Pons (tissue), 1 donor: ENCODE data around the gene DHRS1.

Experiments used
- DNase-seq: peaks from one replicate; pipeline ENCODE4 v3.0.0-alpha.2; 2016; ENCODE audit warnings: low spot score

The DHRS1 gene

GRCh38 chr14:24309538-24310264 lies 10.1 kb upstream of the DHRS1 start, which contains the start of gene LTB4R2:
Gene LTB4R2, plus strand, starts transcription at chr14:24310140. Its CDS starts 525 bp downstream, at chr14:24310665.
- no peak for DNase-seq

DNA sequence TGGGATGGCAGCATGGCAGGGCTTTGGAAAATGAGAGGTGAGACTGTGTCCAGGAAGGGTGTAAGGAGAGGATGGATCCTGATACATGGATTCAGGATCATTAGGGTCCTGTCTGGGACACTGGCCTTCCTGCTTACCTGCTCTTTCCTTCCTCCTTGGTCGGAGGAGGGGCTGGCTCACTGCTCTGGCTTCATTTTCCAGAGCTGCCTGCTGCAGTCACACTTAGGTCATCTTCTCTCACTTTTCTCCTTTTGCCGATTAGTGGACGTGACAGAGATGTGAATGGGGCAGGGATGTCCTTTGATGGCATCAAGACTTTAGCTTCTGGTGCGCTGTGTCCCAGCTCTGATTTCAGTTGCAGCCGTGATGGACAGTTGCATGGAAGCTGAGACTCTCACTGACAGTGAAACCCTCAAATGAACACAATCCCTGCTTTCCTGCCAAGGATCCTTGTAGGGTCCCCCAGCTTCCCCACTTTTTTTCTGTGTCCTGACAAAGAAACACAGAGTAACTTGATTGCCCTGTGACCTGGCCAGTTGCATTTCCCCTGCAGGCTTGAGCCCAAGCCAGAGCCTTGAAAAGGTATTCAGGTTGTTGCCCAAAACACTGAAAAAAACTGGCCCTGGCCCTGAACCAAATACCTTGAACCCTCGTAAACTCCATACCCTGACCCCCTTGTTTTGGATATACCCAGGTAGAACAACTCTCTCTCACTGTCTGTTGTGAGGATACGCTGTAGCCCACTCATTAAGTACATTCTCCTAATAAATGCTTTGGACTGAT lies 9.0 kb upstream of the DHRS1 start:
- DNase-seq: no peak

GRCh38 chr14:24307575-24308341 lies 8.2 kb upstream of the DHRS1 start, which contains the start of gene CIDEB:
Gene CIDEB, minus strand, starts transcription at chr14:24307977. Its CDS starts 119 bp downstream, at chr14:24307858.
- peak; percentile 57 for DNase-seq

GRCh38 chr14:24307156-24307574 lies 7.6 kb upstream of the DHRS1 start:
- no peak for DNase-seq

DNA sequence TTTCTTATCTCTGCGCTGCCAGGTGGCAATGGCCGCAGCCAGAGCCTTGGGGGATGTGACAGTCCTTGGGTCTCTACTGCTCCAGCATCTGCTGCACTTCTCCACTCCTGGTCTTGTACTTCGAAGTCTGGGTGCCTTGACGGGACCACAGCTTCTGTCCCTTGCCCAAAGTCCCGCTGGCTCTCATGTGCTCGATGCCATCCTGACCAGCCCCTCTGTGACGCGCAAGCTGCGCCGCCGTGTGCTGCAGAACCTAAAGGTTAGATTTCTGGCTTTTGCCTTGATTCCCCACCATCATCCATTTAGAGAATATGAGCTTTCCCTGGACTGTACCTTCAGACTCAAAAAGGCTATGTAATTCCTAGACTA lies 4.4 kb upstream of the DHRS1 start:
- no peak for DNase-seq

DNA sequence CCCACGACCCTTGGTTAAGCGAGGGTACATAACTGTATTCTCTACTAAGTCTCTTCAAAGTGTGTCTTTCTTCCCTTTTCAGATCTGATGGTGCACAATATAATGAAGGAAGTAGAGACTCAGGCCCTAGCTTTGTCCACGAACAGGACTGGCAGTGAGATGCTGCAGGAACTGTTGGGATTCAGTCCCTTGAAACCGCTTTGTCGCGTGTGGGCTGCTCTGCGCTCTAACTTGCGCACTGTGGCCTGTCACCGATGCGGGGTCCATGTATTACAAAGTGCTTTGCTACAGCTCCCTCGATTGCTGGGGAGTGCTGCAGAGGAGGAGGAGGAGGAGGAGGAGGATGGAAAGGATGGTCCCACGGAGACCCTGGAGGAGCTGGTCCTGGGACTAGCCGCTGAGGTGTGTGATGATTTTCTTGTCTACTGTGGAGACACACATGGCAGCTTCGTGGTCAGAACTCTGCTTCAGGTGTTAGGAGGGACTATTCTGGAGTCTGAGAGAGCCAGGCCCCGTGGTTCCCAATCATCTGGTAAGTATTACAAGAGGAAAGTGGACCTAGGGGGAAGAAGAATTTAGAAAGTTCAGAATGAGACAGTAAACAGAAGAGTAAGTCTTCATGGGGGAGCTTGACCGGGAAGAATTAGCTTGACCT lies 873 bp upstream of the DHRS1 start:
- DNase-seq: no peak

- peak; percentile 29 for DNase-seq
Observed at GRCh38 chr14:24298892-24299254, 707 bp downstream of the DHRS1 start.

DNA sequence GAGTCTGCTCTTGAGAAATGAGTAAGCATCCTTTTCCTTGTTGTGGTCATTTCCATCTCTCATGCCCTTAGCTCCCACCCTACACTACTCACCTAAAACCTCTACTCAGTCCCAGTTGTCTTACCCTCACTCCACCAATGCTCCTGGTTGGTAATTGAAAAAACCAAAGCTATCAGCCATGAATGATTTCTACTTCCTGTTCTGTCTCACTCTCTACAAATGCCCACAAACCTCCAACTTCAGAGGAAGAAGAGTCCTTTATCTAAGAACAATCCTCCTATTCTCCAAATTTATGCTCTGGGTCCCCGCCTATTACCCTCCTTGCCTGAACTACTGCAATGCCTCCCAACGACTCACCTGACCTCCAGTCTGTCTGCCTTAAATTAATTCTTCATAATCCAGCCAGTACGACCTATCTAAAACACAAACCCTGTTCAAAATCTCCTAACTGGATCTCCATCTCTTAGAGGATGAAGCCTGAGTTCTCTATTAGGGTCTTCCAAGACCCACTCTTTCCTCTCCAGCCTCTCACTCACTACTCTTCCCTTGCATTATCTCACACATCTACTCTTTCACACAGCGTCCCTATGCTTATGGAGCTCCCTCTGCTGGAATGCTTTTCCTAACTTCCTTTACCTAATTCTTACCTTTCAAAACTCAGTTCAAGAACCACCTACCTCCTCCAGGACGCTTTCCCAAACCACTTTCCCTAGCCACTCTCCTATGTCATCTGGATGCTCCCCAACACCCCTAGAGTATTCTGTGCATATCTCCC lies 2.2 kb downstream of the DHRS1 start:
- peak; percentile 40 for DNase-seq

- peak; percentile 77 for DNase-seq
Observed at GRCh38 chr14:24296341-24297157, 3.0 kb downstream of the DHRS1 start.

DNA sequence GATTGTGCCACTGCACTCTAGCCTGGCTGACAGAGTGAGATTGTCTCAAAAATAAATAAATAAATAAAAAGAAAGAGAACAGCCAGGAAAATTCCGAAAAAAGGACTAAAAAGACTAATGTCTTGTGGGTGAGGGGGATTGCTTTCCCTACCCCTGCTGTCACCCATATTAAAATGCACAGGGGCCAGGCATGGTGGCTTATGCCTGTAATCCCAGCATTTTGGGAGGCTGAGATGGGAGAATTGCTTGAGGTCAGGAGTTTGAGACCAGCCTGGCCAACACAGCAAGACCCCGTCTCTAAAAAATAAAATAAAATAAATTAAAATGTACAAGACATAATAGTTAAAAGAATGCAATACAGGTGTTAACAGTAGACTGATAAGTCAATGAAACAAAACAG lies 6.1 kb downstream of the DHRS1 start:
- DNase-seq: no peak

DNA sequence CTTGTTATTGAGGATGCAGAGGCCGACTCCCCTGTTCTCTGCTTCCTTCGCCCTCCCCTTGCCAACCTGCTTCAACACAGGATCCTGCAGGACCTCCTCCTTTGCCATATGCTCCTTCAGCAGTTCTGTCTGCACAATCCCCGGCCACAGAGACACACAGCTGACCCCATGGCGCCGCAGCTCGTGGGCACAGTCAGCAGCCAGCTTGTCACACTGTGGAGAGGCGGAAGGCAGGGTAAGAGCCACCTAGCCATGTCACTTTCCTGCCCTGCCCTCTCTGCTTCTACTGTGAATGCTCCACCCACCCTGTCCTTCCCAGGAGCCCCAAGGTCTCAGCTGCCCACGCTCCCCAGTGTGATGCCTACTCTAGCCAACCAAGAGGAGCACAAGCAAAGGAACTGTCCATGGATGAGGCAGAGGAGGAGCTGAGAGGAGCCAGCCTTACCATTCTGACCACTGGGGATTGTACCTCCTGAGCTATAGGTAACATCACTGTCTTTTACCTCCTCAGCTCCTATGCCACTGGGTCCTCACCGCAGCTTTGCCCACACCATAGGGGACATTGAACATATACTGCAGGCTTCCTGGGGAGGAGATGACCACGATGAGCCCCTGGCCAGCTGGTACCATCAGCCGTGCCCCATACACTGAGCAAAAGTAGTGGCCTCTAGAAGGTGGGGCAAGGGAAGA lies 7.3 kb downstream of the DHRS1 start:
- no peak for DNase-seq

DNA sequence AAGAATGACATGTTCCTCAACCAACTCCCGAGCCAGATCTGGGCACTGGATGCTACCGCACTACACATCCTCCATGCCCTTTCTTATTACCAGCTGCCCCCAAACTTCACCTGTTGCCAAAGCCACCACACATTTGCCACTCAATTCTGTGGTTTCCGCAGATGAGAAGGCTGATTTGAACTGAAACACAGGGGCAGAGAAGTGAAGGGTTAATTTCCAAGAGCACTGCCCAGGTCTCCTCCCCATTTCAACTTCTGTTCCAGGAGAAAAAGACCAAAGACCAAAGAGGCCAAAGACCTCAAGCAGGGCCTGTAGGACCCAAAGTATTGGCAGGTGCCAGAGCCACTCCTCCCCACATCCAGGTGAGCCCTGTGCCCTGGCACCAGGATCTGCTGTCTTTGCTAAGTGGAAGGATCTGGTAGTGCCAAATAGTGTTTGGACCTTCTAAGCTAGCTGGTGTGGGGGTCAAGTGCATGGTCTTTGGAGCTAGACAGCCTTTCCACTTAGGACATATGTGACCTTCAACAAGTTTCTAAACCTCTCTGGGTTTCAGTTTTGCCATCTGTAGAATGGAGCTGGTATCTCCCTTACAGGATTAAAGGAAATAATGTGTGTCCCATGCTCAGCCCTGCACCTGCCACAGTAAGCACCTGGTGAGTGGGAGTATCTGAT lies 8.0 kb downstream of the DHRS1 start:
- DNase-seq: no peak

DNA sequence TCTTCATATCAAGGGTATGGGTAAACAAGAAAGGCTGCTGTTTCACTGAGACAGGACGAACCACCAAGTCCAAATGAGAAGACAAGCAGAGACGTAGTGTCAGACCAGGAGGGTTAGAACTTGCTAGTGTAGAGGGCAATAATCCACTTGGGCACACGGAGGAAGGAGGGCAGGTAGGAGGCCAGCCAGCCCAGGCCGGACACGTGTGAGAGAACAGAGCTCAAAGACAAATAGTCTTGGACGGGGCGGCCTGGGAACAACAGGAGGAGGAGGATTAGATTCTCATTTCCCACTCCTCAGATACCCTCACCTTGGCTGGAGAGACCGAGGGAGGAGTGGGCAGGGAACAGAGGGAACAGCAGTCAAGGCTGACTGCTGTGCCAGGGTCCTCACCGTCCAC lies 8.8 kb downstream of the DHRS1 start:
- DNase-seq: no peak

DNA sequence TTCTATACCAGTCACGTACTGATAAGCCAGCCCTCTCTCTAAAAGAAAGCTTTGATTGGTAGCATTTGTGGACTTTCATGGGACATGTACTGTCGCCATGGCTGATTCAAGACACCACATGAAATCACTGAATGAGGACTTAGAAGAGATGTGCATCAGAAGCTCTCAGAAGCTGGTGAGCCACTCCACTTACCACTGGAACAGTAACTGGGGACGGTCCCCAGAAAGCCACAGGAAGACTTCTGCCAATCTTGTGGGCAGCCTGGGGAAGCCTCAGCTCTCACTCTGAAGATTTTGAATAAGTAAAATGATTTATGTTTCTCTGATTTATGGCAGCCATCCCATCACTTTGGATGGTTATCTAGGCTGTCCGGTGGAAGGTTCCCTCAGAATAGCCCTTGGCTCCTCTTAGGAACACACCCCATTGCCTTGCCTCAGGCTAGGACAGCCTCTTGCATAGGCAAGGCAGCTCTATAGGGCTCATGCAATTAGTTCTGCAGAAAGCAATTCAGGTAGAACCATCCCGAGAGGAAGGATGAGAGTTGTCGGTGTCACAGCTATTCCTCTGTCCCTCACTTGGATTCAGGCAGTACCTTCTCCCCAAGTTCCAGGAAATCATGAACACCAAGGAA lies 9.8 kb downstream of the DHRS1 start:
- no peak for DNase-seq

- no peak for DNase-seq
Observed at GRCh38 chr14:24286996-24287395, 12.6 kb downstream of the DHRS1 start.

GRCh38 chr14:24285351-24285750 lies 14.2 kb downstream of the DHRS1 start:
- DNase-seq: no peak

GRCh38 chr14:24284501-24285035 lies 15.0 kb downstream of the DHRS1 start:
- no peak for DNase-seq

- no peak for DNase-seq
Observed at GRCh38 chr14:24283796-24284460, 15.7 kb downstream of the DHRS1 start.
